GM19099 (cell line): ENCODE measurements around the gene XCL2.

Experiments
- POLR2A ChIP-seq: IDR thresholded peaks from 3 replicates; pipeline ENCODE4 v1.6.1; 2011; ENCODE audit warnings: low read depth; ENCODE audit not compliant: insufficient read length; ENCODE audit errors: extremely low read depth

XCL2 gene

GRCh38 chr1:168497376-168497950 lies 46.3 kb downstream of the XCL2 start:
- TF ChIP-seq POLR2A = no peak

DNA sequence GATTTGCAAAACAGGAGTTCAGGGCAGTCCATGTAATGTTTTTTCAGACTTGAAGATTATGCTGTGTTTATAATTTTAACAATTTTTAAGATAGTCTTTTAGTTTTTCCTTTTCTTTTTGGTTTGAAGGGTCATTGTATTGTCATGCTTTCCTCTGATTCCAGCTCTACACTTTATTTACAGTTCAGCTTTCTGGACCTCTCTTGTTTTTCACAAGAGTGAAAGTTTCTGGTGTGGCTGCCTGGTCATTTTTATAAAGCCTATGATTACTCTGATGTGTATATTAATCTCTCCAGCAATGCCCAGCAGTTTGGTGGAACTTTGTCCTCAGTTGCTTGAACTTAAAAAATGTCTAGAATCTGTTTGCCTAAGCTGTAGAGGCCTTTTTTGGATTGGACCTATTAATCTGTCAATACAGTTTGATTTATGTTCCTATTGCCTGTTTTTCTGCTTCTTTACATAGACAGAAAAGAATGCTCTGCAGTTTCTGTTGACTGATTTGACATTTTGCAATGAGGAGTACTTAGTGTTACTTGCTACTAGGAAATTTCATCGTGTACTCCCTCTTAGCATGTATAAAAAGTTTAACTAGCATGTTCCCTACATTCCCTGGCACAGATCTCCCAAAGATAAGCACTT lies 52.2 kb downstream of the XCL2 start:
- no peak for TF ChIP-seq POLR2A
